22Rv1 (cell line): ENCODE measurements around the gene MYRIP.

Experiments used
- CTCF ChIP-seq: fragments of 450-650 bp; IDR thresholded peaks from 2 replicates; pipeline ENCODE4 v1.5.1; 2017; ENCODE audit warnings: mild to moderate bottlenecking
- ZFX ChIP-seq: fragments of 450-650 bp; IDR thresholded peaks from 2 replicates; pipeline ENCODE4 v1.6.1; 2017; ENCODE audit warnings: antibody characterized with exemption, borderline replicate concordance

GRCh38 chr3:40009991-40010390 lies 200.6 kb downstream of the MYRIP start:
- TF ChIP-seq CTCF (no peak), ZFX (no peak)
